Jurkat, Clone E6-1 (cell line): ENCODE data around the gene KRTAP1-3. TPM values are rescaled to one million over a fixed set of nuclear protein-coding genes. Genes with fewer than 3 reads are reported as not detected.
"Not testable (repeated sequence)": the region's sequence is repeated elsewhere in the genome, so short reads cannot be mapped to it uniquely, and the experiment has no call there.

ENCODE experiments used
- DNase-seq: peaks from one replicate; pipeline ENCODE4 v3.0.0-alpha.2; 2011; ENCODE audit warnings: low read depth, low spot score
- H3K4me3 ChIP-seq: 2 replicates; pipeline ENCODE4 v1.5.1; 2011; ENCODE audit warnings: mild to moderate bottlenecking, low read length, control low read depth, moderate library complexity
- polyA plus RNA-seq: library from polyadenylated mRNA; unstranded; fragments of >200 nt; gene quantifications from one replicate; pipeline ENCODE4 v1.2.1, GENCODE V29; 2012; ENCODE audit warnings: missing spikeins; ENCODE audit not compliant: insufficient read length, insufficient read depth

KRTAP1-3 gene
- polyA plus RNA-seq = not detected

GRCh38 chr17:41034346-41034935 is at the start of gene KRTAP1-3:
TSS of gene KRTAP1-3 (minus strand) at chr17:41034874. CDS start at chr17:41034821, 53 bp downstream.
- not testable (repeated sequence) for DNase-seq, H3K4me3 ChIP-seq

- not testable (repeated sequence) for H3K4me3 ChIP-seq
Measured at GRCh38 chr17:41084100-41084856, 49.6 kb upstream of the KRTAP1-3 start, which contains the start of gene KRTAP4-7. TSS of gene KRTAP4-7 (plus strand) at chr17:41084150. CDS start at chr17:41084207, 57 bp downstream.

GRCh38 chr17:41083427-41083826 is 48.8 kb upstream of the KRTAP1-3 start:
- not testable (repeated sequence) for H3K4me3 ChIP-seq, DNase-seq

More at GRCh38 chr17:41084100-41084856, 49.6 kb upstream of the KRTAP1-3 start, which contains the start of gene KRTAP4-7:
- DNase-seq = not testable (repeated sequence)

GRCh38 chr17:41082626-41083025 is 48.0 kb upstream of the KRTAP1-3 start:
- H3K4me3 ChIP-seq = no peak overlapping the region
- DNase-seq = no peak

GRCh38 chr17:41076788-41077187 is 42.1 kb upstream of the KRTAP1-3 start:
- DNase-seq = no peak
- no peak overlapping the region for H3K4me3 ChIP-seq

GRCh38 chr17:41073676-41074075 is 39.0 kb upstream of the KRTAP1-3 start:
- no peak for DNase-seq
- no peak overlapping the region for H3K4me3 ChIP-seq

GRCh38 chr17:41071606-41072360 is 37.1 kb upstream of the KRTAP1-3 start:
- no peak for DNase-seq
- H3K4me3 ChIP-seq = no peak overlapping the region

GRCh38 chr17:41069031-41069430 is 34.4 kb upstream of the KRTAP1-3 start:
- H3K4me3 ChIP-seq = no peak overlapping the region
- DNase-seq = no peak

- no peak overlapping the region for H3K4me3 ChIP-seq
- no peak for DNase-seq
Measured at GRCh38 chr17:41067281-41067680, 32.6 kb upstream of the KRTAP1-3 start.

GRCh38 chr17:41065829-41066624 is 31.4 kb upstream of the KRTAP1-3 start, which contains the start of gene KRTAP2-4:
TSS of gene KRTAP2-4 (minus strand) at chr17:41065879. CDS start at chr17:41065845, 34 bp downstream.
- no peak for DNase-seq
- no peak within 1 kb of the TSS for H3K4me3 ChIP-seq

GRCh38 chr17:41065016-41065689 is 30.5 kb upstream of the KRTAP1-3 start:
- DNase-seq, H3K4me3 ChIP-seq: not testable (repeated sequence)

GRCh38 chr17:41064301-41064700 is 29.6 kb upstream of the KRTAP1-3 start:
- no peak overlapping the region for H3K4me3 ChIP-seq
- DNase-seq = no peak

GRCh38 chr17:41063449-41063848 is 28.8 kb upstream of the KRTAP1-3 start:
- no peak overlapping the region for H3K4me3 ChIP-seq
- DNase-seq = no peak

GRCh38 chr17:41061964-41062363 is 27.3 kb upstream of the KRTAP1-3 start:
- no peak for DNase-seq
- no peak overlapping the region for H3K4me3 ChIP-seq

- no peak for DNase-seq
Measured at GRCh38 chr17:41060052-41060604, 25.5 kb upstream of the KRTAP1-3 start, which contains the start of gene KRTAP2-3. TSS of gene KRTAP2-3 (minus strand) at chr17:41060114. CDS start at chr17:41060050, 64 bp downstream.

GRCh38 chr17:41059276-41060051 is 24.8 kb upstream of the KRTAP1-3 start:
- not testable (repeated sequence) for H3K4me3 ChIP-seq, DNase-seq

More at GRCh38 chr17:41060052-41060604, 25.5 kb upstream of the KRTAP1-3 start, which contains the start of gene KRTAP2-3:
- no peak within 1 kb of the TSS for H3K4me3 ChIP-seq

- no peak for DNase-seq
- no peak overlapping the region for H3K4me3 ChIP-seq
Measured at GRCh38 chr17:41058741-41059140, 24.1 kb upstream of the KRTAP1-3 start.
